Fibroblast of the aortic adventitia (primary cell): ENCODE measurements around the gene CCNB2. TPM values are rescaled to one million over a fixed set of nuclear protein-coding genes. Genes with fewer than 3 reads are reported as not detected.

Source experiments
- DNase-seq: peaks from one replicate; pipeline ENCODE4 v3.0.0-alpha.2; 2010; ENCODE audit warnings: low read depth
- H3K4me3 ChIP-seq: 2 replicates; pipeline ENCODE4 v1.5.1; 2011; ENCODE audit warnings: low read depth, mild to moderate bottlenecking, control low read depth, low read length, moderate library complexity
- CTCF ChIP-seq: IDR thresholded peaks from 2 replicates; pipeline ENCODE4 v1.5.1; 2011; ENCODE audit warnings: mild to moderate bottlenecking, low read length, control low read depth, inconsistent platforms; ENCODE audit not compliant: insufficient read depth
- total RNA-seq: library from RNA; depleted of rRNA; stranded (reverse); fragments of >200 nt; gene quantifications from 2 replicates; pipeline ENCODE4 v1.2.3, GENCODE V29; 2012; ENCODE audit warnings: low replicate concordance

CCNB2 gene
- total RNA-seq, 1 donor = 32.1 TPM

- H3K4me3 ChIP-seq = no peak overlapping the region
- DNase-seq = no peak
- TF ChIP-seq CTCF = no peak
These were observed 26.5 kb downstream of the CCNB2 start for GRCh38 chr15:59131456-59131855.

GRCh38 chr15:59131969-59132562 lies 27.1 kb downstream of the CCNB2 start:
- no peak for DNase-seq
- H3K4me3 ChIP-seq = no peak overlapping the region
- no peak for TF ChIP-seq CTCF

- H3K4me3 ChIP-seq = no peak overlapping the region
- DNase-seq = no peak
- no peak for TF ChIP-seq CTCF
These were observed 29.0 kb downstream of the CCNB2 start for GRCh38 chr15:59133929-59134427.

DNA sequence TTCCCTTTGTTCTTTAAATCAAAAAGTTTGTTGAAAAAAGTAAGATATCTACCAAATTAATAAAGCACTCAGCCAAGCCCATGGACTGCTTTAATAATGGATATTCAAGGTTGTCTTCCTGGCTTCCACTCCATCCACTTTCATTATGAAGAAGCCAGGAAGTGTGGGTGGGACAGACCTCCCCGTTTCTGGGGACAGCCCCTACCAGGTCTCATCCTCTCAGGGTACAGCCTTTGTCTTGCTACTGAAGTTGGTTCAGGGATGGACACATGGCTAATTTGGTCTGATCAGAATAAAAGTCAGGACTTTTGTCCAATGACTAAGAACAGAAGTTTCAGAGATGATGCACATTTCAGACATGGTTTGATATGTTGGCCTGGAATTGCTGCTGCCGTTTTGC lies 32.6 kb downstream of the CCNB2 start:
- TF ChIP-seq CTCF = no peak
- no peak for DNase-seq
- no peak overlapping the region for H3K4me3 ChIP-seq

GRCh38 chr15:59138243-59138642 lies 33.3 kb downstream of the CCNB2 start:
- TF ChIP-seq CTCF = peak; percentile 63
- peak; percentile 48 for DNase-seq
- no peak overlapping the region for H3K4me3 ChIP-seq

DNA sequence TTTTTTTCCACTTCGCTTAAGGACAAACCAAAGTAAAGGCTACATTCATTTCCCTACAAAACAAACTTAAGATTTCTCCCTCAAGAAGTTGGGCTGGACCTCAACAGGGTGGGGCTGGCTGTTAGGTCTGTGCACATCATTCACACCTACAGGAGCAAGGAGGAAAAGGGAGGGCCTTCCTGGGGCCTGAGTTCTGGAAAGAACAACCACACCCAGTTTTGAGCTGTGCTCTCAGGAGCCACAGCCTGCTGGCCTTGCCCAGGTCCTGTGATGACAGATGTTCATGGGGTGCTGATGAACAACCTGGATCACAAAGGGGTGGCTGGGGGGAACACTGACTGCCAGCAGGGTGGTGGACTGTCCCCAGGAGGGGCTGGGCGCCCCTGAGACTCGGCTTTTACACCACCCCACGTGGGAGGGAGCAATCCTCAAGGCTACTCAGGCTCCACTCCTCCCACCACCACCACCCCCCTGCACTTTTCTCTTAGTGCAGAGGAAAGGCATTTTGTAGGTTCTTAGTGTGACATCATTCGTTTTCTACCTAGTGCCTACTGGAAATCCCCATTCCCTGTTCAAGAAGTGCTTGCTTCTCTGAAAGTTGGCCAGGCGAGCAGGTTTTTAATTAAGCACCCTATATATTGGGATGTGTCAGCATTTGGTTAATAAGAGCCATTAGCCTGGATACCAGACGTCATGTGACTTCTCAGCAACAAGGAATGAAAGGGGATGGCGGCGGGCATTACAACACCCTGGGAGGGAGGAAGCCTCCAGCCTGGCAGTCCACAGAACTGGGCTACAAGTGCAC lies 35.7 kb downstream of the CCNB2 start:
- DNase-seq = no peak
- no peak for TF ChIP-seq CTCF
- no peak overlapping the region for H3K4me3 ChIP-seq
